NCI-H1092 (cell line): ENCODE measurements around the gene PPA1.
"Not testable (repeated sequence)": the region's sequence is repeated elsewhere in the genome, so short reads cannot be mapped to it uniquely, and the experiment has no call there.

Experiments
- DNase-seq: peaks from one replicate; lab custom pipeline; 2025; lab: John Stamatoyannopoulos, UW

PPA1 gene

GRCh38 chr10:70212277-70212676 lies 21.0 kb downstream of the PPA1 start:
- DNase-seq, result no peak

GRCh38 chr10:70206762-70207161 lies 26.5 kb downstream of the PPA1 start:
- DNase-seq, result no peak

- DNase-seq, result no peak
These were observed 32.1 kb downstream of the PPA1 start for GRCh38 chr10:70201105-70201504.

- DNase-seq, result no peak
These were observed 34.3 kb downstream of the PPA1 start for GRCh38 chr10:70198696-70199466.

- DNase-seq, result no peak
These were observed 35.8 kb downstream of the PPA1 start for GRCh38 chr10:70197235-70197945.

GRCh38 chr10:70193391-70193844 lies 39.8 kb downstream of the PPA1 start:
- no peak for DNase-seq

- no peak for DNase-seq
These were observed 40.8 kb downstream of the PPA1 start for GRCh38 chr10:70192326-70192968.

GRCh38 chr10:70191972-70192305 lies 41.3 kb downstream of the PPA1 start:
- DNase-seq, result no peak

- DNase-seq, result no peak
These were observed 41.9 kb downstream of the PPA1 start for GRCh38 chr10:70191161-70191971.

GRCh38 chr10:70190581-70190980 lies 42.6 kb downstream of the PPA1 start:
- no peak for DNase-seq

GRCh38 chr10:70190102-70190501 lies 43.1 kb downstream of the PPA1 start:
- no peak for DNase-seq

GRCh38 chr10:70188768-70189167 lies 44.5 kb downstream of the PPA1 start:
- DNase-seq, result no peak

GRCh38 chr10:70186571-70186970 lies 46.7 kb downstream of the PPA1 start:
- DNase-seq, result no peak

- DNase-seq, result no peak
These were observed 47.1 kb downstream of the PPA1 start for GRCh38 chr10:70186090-70186489.

- DNase-seq, result no peak
These were observed 49.9 kb downstream of the PPA1 start for GRCh38 chr10:70183304-70183703.

- not testable (repeated sequence) for DNase-seq
These were observed 54.0 kb downstream of the PPA1 start for GRCh38 chr10:70179209-70179608.

- no peak for DNase-seq
These were observed 55.0 kb downstream of the PPA1 start for GRCh38 chr10:70178139-70178725.

GRCh38 chr10:70176441-70176840 lies 56.8 kb downstream of the PPA1 start:
- no peak for DNase-seq

- no peak for DNase-seq
These were observed 57.7 kb downstream of the PPA1 start for GRCh38 chr10:70175516-70175915.

GRCh38 chr10:70174058-70174741 lies 59.0 kb downstream of the PPA1 start:
- DNase-seq, result no peak

- DNase-seq, result no peak
These were observed 63.4 kb downstream of the PPA1 start for GRCh38 chr10:70169649-70170364.
